Upper lobe of left lung (tissue), 4 donors: ENCODE data around the gene CHI3L1.

ENCODE experiments used
- EP300 ChIP-seq, 4 donors: sonication (generic); formaldehyde crosslinking; IDR thresholded peaks; one replicate each; pipeline ENCODE4 v1.5.1; 2017; ENCODE audit warnings: antibody characterized with exemption in 4 of 4, control low read depth in 2 of 4
- POLR2A ChIP-seq, 4 donors: fragments of 450-650 bp; IDR thresholded peaks; one replicate each; pipeline ENCODE4 v1.5.1; 2016 to 2017; ENCODE audit warnings: antibody characterized with exemption in 4 of 4, mild to moderate bottlenecking in 2 of 4
- POLR2AphosphoS5 ChIP-seq, 2 donors: sonication (generic); formaldehyde crosslinking; IDR thresholded peaks; one replicate each; pipeline ENCODE4 v1.5.1; 2017; ENCODE audit warnings: antibody characterized with exemption in 2 of 2
- TF ChIP-seq, protein P1 (sequence below), 6 experiments: fragments of 450-650 bp in 4 of 6; fragments of 200-600 bp in 2 of 6; sonication (generic) in 2 of 6; IDR thresholded peaks; one replicate each; pipeline ENCODE4 v1.5.1; 2016 to 2019; ENCODE audit warnings: antibody characterized with exemption in 6 of 6

DNA sequence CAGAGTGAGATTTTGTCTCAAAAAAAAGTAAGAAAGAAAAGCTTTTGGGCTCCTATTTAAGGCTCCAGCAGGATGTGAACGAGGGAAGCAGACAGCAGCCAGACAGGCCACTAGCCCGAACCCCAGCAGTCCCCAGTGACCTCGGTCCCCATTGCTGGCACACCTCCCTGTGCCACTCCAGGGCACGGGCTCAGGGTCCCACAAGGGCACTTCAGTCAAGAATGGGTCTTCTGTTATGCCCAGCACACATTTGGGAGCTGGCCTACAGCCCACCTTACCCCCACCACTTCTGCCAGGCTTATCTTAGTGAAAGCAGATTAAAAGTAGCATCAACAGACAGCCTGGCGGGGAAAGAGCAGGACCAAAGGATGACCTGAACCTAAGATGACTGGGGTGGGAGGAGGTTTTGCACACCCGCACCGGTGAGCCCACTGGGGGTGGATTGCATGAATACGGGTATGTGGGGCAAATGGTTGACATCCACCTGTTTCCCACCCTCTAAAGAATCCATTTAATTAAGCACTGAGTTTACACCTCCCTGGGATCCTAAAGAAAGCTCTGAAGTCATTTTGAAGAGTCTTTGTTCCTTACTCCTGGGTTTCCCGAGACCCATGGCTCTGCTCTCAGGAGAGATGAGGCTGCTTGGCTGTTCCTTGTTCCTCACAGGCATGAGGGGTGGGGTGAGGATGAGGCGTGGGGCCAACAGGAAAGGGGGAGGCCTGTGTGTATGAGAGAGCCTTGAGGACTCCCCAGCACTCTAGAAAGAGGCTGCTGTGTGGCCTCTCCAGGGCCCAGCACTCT is 4.7 kb downstream of the CHI3L1 start:
- TF ChIP-seq, protein P1, sequence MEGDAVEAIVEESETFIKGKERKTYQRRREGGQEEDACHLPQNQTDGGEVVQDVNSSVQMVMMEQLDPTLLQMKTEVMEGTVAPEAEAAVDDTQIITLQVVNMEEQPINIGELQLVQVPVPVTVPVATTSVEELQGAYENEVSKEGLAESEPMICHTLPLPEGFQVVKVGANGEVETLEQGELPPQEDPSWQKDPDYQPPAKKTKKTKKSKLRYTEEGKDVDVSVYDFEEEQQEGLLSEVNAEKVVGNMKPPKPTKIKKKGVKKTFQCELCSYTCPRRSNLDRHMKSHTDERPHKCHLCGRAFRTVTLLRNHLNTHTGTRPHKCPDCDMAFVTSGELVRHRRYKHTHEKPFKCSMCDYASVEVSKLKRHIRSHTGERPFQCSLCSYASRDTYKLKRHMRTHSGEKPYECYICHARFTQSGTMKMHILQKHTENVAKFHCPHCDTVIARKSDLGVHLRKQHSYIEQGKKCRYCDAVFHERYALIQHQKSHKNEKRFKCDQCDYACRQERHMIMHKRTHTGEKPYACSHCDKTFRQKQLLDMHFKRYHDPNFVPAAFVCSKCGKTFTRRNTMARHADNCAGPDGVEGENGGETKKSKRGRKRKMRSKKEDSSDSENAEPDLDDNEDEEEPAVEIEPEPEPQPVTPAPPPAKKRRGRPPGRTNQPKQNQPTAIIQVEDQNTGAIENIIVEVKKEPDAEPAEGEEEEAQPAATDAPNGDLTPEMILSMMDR (IDR thresholded peaks at IDR 0.05) = no peak
- TF ChIP-seq POLR2A (IDR thresholded peaks at IDR 0.05) (no peak), POLR2AphosphoS5 (IDR thresholded peaks at IDR 0.05) (no peak), EP300 (IDR thresholded peaks at IDR 0.05) (no peak)
